Lower leg skin (tissue), 4 donors: ENCODE measurements around the gene HNRNPF. TPM values are rescaled to one million over a fixed set of nuclear protein-coding genes. Genes with fewer than 3 reads are reported as not detected.
A peak's percentile ranks its signal among the peaks of the same experiment; 100 is the strongest.
"Not testable (repeated sequence)": the region's sequence is repeated elsewhere in the genome, so short reads cannot be mapped to it uniquely, and the experiment has no call there.

Experiments
- DNase-seq, 2 donors: peaks; one replicate each; pipeline ENCODE4 v3.0.0-alpha.2; 2019; ENCODE audit warnings: low spot score in 2 of 2
- H3K4me3 ChIP-seq: fragments of 200-600 bp; sonication (generic); 2 replicates; pipeline ENCODE4 v1.5.1; 2017; ENCODE audit warnings: mild to moderate bottlenecking, low read depth; ENCODE audit not compliant: poor library complexity, severe bottlenecking
- CTCF ChIP-seq, 3 donors: fragments of 450-650 bp; IDR thresholded peaks; one replicate each; pipeline ENCODE4 v1.5.1; 2016; ENCODE audit warnings: antibody characterized with exemption in 3 of 3, mild to moderate bottlenecking in 3 of 3, moderate library complexity in 2 of 3
- POLR2A ChIP-seq, 2 donors: fragments of 450-650 bp; IDR thresholded peaks; one replicate each; pipeline ENCODE4 v1.6.1; 2016 to 2017; ENCODE audit warnings: antibody characterized with exemption in 2 of 2, mild to moderate bottlenecking in 1 of 2, moderate library complexity in 1 of 2
- WGBS, 2 donors: methylation state at CpG; one replicate each; pipeline ENCODE4 v1.1.5; 2018; 5-methylcytosine and 5-hydroxymethylcytosine counted together
- intact Hi-C: fragments of 100-400 bp; cut with DNase I; formaldehyde crosslinking; loops from one replicate; pipeline ENCODE4 v1.15.0; 2023; ENCODE audit warnings: low total_unique reads
- total RNA-seq, 4 donors: library from RNA; depleted of rRNA; stranded (reverse); fragments of >200 nt; gene quantifications; one replicate each; pipeline ENCODE4 v1.1.0, GENCODE V29; 2016

The HNRNPF gene
- 100 to 1,000 TPM; 227 to 254 (median 232) TPM for total RNA-seq

- WGBS, 2 donors = 0 to 1% methylated on average over 39 to 64 of the region's 68 CpGs
- peak; percentile 90 to 99 for DNase-seq
- TF ChIP-seq CTCF (IDR thresholded peaks at IDR 0.05) (no peak), POLR2A (IDR thresholded peaks at IDR 0.05) (peak in 1 of 2 donors; percentile 95)
- intact Hi-C loops = no loop called here
- H3K4me3 ChIP-seq = peak within 1 kb of the TSS; percentile 80
Observed at GRCh38 chr10:43408710-43409384, at the start of gene HNRNPF. Gene HNRNPF, minus strand, starts transcription at chr10:43409186. Its CDS starts 21,302 bp downstream, at chr10:43387884.

GRCh38 chr10:43458227-43458626 lies 49.2 kb upstream of the HNRNPF start:
- TF ChIP-seq POLR2A (IDR thresholded peaks at IDR 0.05) (no peak), CTCF (IDR thresholded peaks at IDR 0.05) (no peak)
- 76 to 86% methylated on average over 3 of the region's 3 CpGs for whole genome bisulfite sequencing, 2 donors
- H3K4me3 ChIP-seq = no peak overlapping the region
- DNase-seq = peak in 1 of 2 donors; percentile 53
- intact Hi-C loops = no loop called here

- DNase-seq, intact Hi-C loops, H3K4me3 ChIP-seq: not testable (repeated sequence)
- WGBS, 2 donors = 94 to 95% methylated on average over 15 of the region's 15 CpGs
Observed at GRCh38 chr10:43456561-43456960, 47.6 kb upstream of the HNRNPF start.

GRCh38 chr10:43454025-43454424 lies 45.0 kb upstream of the HNRNPF start:
- DNase-seq, H3K4me3 ChIP-seq, intact Hi-C loops: not testable (repeated sequence)
- 80 to 83% methylated on average over 9 of the region's 9 CpGs for WGBS, 2 donors

- H3K4me3 ChIP-seq = no peak overlapping the region
- 70 to 74% methylated on average over 4 of the region's 4 CpGs for WGBS, 2 donors
- TF ChIP-seq POLR2A (IDR thresholded peaks at IDR 0.05) (no peak), CTCF (IDR thresholded peaks at IDR 0.05) (no peak)
- intact Hi-C loops = no loop called here
- DNase-seq = no peak
Observed at GRCh38 chr10:43453266-43453831, 44.4 kb upstream of the HNRNPF start.

GRCh38 chr10:43452356-43452914 lies 43.4 kb upstream of the HNRNPF start:
- TF ChIP-seq CTCF (IDR thresholded peaks at IDR 0.05) (no peak), POLR2A (IDR thresholded peaks at IDR 0.05) (no peak)
- WGBS, 2 donors = 41 to 47% methylated on average over 4 of the region's 4 CpGs

More at GRCh38 chr10:43452356-43452914, 43.4 kb upstream of the HNRNPF start:
- intact Hi-C loops = no loop called here
- no peak overlapping the region for H3K4me3 ChIP-seq
- no peak for DNase-seq
